Neuron (in vitro differentiated cells): Measurements from ENCODE around the gene MON2.
"Not testable (repeated sequence)": the region's sequence is repeated elsewhere in the genome, so short reads cannot be mapped to it uniquely, and the experiment has no call there.

Experiments used
- H2AFZ ChIP-seq: one replicate; pipeline ENCODE4 v1.6.1; 2013; ENCODE audit warnings: low read depth, mild to moderate bottlenecking, inconsistent platforms, low read length, moderate library complexity
- H3K27me3 ChIP-seq: one replicate; pipeline ENCODE4 v1.6.1; 2013; ENCODE audit warnings: low read length; ENCODE audit not compliant: insufficient read depth
- H3K36me3 ChIP-seq: one replicate; pipeline ENCODE4 v1.6.1; 2013; ENCODE audit warnings: low read length; ENCODE audit not compliant: insufficient read depth
- H3K4me1 ChIP-seq: one replicate; pipeline ENCODE4 v1.6.1; 2013; ENCODE audit warnings: low read length; ENCODE audit not compliant: insufficient read depth
- H3K4me3 ChIP-seq: 2 replicates; pipeline ENCODE4 v1.5.1; 2013; ENCODE audit warnings: mild to moderate bottlenecking, low read length, moderate library complexity
- H3K9me3 ChIP-seq: one replicate; pipeline ENCODE4 v1.6.1; 2013; ENCODE audit warnings: low read length

Gene MON2

DNA sequence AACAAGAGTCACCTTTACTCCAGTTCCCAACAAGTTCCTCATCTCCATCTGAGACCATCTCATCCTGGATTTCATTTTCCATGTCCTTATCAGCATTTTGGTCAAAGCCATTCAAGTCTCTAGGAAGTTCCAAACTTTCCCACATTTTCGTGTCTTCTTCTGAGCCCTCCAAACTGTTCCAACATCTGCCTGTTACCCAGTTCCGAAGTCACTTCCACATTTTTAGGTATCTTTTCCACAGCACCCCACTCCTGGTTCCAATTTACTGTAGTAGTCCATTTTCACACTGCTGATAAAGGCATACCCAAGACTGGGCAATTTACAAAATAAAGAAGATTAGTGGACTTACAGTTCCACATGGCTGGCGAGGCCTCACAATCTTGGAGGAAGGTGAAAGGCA is 47.5 kb downstream of the MON2 start:
- not testable (repeated sequence) for H3K4me1 ChIP-seq, H3K27me3 ChIP-seq, H2AFZ ChIP-seq, H3K4me3 ChIP-seq
- Histone ChIP-seq H3K9me3 (peaks cover 17% of the 10 kb centered on the region), H3K36me3 (peaks cover 47% of the 10 kb centered on the region)

DNA sequence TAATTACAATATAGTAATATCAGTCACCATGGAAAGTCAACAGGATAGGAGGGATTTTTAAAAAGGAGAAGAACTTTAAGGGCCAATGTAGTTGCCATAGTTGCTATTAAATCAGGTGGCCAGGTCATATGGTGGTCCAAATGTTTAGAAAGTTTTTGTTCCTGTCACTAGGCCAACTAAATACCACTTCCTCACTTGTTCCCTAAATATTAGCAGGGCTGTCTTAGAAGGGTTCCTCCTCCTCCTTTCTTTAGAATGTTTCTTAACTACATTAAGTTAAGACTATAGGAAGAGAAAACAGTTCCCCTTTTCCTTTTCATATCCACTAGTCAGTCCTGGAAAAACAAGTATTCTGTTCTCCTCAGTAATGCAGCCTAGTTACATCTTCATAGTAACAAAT is 50.3 kb downstream of the MON2 start:
- Histone ChIP-seq H3K4me3 (no peak overlapping the region), H2AFZ (no peak overlapping the region), H3K4me1 (no peaks in the 10 kb centered on the region), H3K27me3 (no peaks in the 10 kb centered on the region), H3K9me3 (peaks cover 11% of the 10 kb centered on the region), H3K36me3 (peaks cover 27% of the 10 kb centered on the region)

DNA sequence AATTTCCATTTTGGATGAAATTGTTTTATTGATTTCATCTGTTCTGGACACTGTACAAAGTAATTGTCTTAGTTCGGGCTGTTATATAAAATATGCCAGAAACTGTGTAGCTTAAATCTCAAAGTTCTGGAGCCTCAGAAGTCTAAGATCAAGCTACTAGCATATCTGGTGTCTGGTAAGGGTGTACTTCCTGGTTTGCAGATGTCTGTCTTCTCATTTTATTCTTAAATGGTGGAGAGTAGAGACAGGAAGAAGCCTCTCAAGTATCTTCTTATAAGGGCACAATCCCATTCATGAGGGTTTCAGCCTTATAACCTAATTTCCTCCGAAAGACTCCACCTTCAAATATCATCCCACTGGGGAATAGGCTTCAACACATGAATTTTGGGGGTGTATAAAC is 51.3 kb downstream of the MON2 start:
- H3K36me3 ChIP-seq, result peaks cover 21% of the 10 kb centered on the region
- no peak overlapping the region for H2AFZ ChIP-seq
- peaks cover 4% of the 10 kb centered on the region for H3K9me3 ChIP-seq
- no peaks in the 10 kb centered on the region for H3K4me1 ChIP-seq
- H3K4me3 ChIP-seq, result no peak overlapping the region
- H3K27me3 ChIP-seq, result no peaks in the 10 kb centered on the region

DNA sequence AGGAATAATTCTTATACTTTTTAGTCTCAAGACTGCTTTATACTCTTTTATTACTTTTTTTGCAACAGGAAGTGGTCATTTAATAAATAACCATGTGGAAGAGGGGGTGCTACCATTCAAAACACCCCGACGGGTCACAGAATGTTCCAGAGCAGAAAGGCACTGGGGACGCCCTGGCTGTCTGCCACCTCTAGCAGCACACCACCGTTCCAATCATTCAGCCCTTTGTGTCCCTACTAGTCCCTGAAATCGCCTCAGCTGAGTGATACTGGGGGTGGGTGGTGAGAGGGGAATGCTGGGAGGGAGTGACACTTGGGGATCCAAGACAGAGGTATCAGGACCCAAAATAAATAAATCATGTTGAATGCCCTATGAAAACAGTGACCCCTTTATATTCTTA is 52.4 kb downstream of the MON2 start:
- Histone ChIP-seq H3K4me1 (no peaks in the 10 kb centered on the region), H3K4me3 (no peak overlapping the region), H3K27me3 (no peaks in the 10 kb centered on the region), H3K36me3 (peaks cover 22% of the 10 kb centered on the region), H2AFZ (no peak overlapping the region), H3K9me3 (peaks cover 4% of the 10 kb centered on the region)

DNA sequence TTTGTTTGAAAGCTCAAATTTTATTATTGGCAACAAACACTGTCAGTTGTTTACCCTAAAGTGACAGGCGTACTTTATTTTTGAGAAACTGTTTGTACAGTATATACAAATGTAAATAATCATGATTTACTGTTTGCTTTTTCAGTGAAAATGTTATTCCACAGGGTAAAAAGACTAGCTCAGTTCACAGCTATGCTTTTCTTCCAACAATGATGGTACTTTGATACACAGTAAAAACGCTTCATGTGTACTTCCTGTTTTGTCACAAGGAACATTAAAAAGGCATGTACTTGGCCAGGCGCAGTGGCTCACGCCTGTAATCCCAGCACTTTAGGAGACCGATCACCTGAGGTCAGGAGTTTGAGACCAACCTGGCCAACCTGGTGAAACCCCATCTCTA is 53.7 kb downstream of the MON2 start:
- no peak overlapping the region for H3K4me3 ChIP-seq
- peaks cover 26% of the 10 kb centered on the region for H3K36me3 ChIP-seq
- H3K4me1 ChIP-seq, result no peaks in the 10 kb centered on the region
- no peaks in the 10 kb centered on the region for H3K9me3 ChIP-seq
- H2AFZ ChIP-seq, result no peak overlapping the region
- no peaks in the 10 kb centered on the region for H3K27me3 ChIP-seq

DNA sequence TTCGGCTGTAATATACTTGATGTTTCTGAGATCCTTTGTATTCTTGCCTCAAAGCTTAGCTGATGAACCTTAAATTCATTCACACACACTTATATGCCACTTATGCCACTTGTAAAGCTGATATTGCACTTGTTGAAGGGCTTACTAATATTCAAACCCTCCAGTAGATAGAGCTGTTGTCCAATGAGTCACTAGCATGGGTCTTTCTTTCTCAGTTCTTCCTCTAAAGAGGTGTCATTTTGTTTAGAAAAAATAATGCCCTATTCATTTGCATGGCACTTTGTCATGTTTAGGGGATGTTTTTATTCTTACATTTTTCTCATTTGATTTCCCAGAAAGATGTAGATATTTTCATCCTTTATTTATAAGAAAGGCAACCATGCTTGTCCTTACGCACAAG is 56.4 kb downstream of the MON2 start:
- H2AFZ ChIP-seq, result no peak overlapping the region
- H3K36me3 ChIP-seq, result peaks cover 33% of the 10 kb centered on the region
- H3K4me1 ChIP-seq, result no peaks in the 10 kb centered on the region
- no peak overlapping the region for H3K4me3 ChIP-seq
- no peaks in the 10 kb centered on the region for H3K27me3 ChIP-seq
- H3K9me3 ChIP-seq, result no peaks in the 10 kb centered on the region

DNA sequence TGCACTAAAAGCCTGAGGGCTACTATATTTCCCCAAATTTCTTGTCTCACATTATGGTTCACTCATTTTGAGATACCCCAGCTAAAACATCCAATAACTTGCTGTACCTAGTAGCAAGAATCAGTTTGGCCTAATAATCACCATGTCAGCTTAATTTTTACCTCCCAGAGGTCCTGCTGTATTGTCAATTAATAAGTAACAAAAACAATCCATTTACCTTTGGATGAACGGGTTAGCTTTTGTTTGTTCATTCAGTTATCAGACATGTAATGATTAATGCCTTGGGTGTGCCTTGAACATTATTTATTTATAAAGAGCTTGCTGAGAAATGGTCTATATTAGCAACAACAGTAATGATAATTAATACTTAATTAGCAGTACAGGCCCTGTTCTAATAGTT is 57.0 kb downstream of the MON2 start:
- no peaks in the 10 kb centered on the region for H3K9me3 ChIP-seq
- H3K4me3 ChIP-seq, result no peak overlapping the region
- H3K27me3 ChIP-seq, result no peaks in the 10 kb centered on the region
- peaks cover 30% of the 10 kb centered on the region for H3K36me3 ChIP-seq
- H2AFZ ChIP-seq, result no peak overlapping the region
- no peaks in the 10 kb centered on the region for H3K4me1 ChIP-seq

DNA sequence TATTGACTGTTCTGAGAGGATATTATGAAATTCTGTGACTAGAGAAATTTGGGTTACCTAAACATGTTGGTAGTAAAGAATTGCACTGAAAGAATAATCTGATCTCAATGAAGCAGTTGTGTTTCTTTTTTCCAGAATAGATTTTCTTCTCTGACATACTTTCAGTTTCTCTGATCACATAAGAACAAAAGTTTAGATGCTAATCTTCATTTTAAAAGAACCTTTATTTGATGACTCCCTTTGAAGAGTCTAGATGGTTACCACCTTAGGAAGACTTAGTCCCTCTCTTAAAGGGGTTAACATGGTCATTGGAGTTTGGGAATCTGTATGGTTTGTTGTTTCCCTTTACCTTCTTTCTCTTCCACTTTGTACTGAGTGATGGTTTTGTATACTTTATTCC is 58.6 kb downstream of the MON2 start:
- Histone ChIP-seq H3K4me3 (no peak overlapping the region), H3K36me3 (peaks cover 35% of the 10 kb centered on the region), H2AFZ (no peak overlapping the region), H3K4me1 (no peaks in the 10 kb centered on the region), H3K27me3 (no peaks in the 10 kb centered on the region), H3K9me3 (no peaks in the 10 kb centered on the region)

DNA sequence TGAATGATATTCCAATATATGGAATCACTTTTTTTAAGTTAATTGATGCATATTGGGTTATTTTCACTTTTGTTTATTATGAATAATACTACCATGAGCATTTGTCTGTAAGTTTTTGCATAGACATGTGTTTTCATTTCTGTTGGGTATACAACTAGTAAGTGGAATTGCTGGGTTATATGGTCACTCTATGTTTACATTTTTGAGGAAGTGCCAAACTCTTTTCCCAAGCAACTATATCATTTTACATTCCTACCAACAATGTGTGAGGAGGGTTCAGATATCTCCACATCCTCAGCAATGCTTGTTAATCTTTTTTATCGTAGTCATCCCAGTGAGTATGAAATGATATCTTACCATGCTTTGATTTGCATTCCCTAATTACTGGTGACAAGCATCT is 64.0 kb downstream of the MON2 start:
- H3K36me3 ChIP-seq, result peaks cover 40% of the 10 kb centered on the region
- no peak overlapping the region for H2AFZ ChIP-seq
- H3K4me1 ChIP-seq, result no peaks in the 10 kb centered on the region
- peaks cover 2% of the 10 kb centered on the region for H3K9me3 ChIP-seq
- H3K4me3 ChIP-seq, result no peak overlapping the region
- H3K27me3 ChIP-seq, result no peaks in the 10 kb centered on the region

DNA sequence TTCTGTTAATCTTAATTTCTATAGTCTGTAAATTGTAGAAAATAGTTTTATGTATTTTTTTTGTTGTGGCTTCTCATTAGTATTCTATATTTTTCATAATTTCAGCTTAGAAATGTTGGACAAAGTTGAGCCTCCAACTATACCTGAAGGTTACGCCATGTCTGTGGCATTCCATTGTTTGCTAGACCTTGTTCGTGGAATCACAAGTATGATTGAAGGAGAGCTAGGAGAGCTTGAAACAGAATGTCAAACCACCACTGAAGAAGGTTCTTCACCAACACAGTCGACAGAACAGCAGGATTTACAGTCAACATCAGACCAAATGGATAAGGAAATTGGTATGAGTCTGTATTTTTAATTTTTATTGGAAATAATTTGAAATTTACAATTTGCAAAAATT is 65.7 kb downstream of the MON2 start:
- Histone ChIP-seq H3K27me3 (no peaks in the 10 kb centered on the region), H3K4me3 (no peak overlapping the region), H2AFZ (no peak overlapping the region), H3K9me3 (peaks cover 2% of the 10 kb centered on the region), H3K4me1 (no peaks in the 10 kb centered on the region), H3K36me3 (peaks cover 42% of the 10 kb centered on the region)

DNA sequence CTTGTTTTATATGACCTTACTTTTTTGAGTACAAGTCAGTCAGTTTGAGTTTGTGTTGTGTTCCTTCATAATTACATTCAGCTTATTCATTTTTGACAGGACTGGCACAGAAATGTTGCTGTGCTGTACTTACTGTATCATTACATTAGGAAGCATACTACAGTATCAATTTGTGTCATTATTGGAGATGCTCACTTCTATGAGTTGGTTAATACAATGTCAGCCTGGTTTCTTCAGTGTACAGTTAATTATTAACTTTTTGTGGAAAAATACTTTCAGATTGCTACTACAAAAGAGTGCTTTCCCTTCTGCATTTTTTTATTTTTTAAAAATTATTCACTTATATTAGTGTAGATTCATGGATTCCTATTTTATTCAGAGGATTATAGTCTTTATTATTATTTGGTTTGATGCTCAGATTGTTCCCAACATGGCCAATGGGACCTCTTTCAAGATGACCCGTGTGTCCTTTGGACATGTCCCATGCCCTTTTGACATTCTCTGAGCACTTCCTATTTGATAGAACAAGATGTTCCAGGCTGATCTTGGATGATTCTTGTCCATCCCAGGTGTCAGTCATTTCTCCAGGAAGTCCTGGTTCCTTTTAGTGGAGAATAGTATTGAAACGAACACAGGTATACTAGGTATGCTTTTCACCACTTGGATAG is 66.6 kb downstream of the MON2 start:
- Histone ChIP-seq H3K4me3 (no peak overlapping the region), H3K9me3 (peaks cover 2% of the 10 kb centered on the region), H3K27me3 (no peaks in the 10 kb centered on the region), H3K36me3 (peaks cover 50% of the 10 kb centered on the region), H3K4me1 (no peaks in the 10 kb centered on the region), H2AFZ (no peak overlapping the region)

DNA sequence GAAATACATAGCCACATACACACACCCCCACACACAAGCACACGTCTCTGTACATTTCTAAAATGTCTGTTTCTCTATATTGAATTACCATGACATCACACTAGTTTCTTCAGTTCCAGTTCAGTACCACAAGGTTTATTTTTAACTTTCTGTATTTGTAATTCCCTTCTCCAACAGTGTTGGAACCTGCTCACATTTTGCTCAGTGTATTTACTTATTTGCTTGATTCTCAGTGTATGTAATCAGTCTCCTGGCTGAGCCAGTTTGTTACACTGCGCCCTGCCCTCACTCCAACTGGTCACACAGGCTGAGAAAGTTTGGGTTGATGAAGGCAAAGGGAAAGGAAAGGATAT is 67.1 kb downstream of the MON2 start:
- H3K4me3 ChIP-seq, result no peak overlapping the region
- no peaks in the 10 kb centered on the region for H3K4me1 ChIP-seq
- peaks cover 2% of the 10 kb centered on the region for H3K9me3 ChIP-seq
- no peaks in the 10 kb centered on the region for H3K27me3 ChIP-seq
- H2AFZ ChIP-seq, result no peak overlapping the region
- H3K36me3 ChIP-seq, result peaks cover 52% of the 10 kb centered on the region

DNA sequence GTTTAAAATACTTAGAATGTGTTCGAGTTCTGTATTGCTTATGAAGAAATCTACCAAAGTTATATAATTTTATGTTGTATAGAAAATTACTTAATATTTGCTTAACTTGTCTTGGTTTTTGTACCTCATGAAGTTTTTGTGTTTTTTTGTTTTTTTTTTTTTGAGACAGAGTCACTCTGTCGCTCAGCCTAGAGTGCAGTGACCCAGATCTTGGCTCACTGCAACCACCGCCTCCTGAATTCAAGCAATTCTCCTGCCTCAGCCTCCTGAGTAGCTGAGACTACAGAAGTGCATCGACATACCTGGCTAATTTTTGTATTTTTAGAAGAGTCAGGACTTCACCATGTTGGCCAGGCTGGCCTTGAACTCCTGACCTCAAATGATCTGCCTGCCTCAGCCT is 69.9 kb downstream of the MON2 start:
- Histone ChIP-seq H3K27me3 (no peaks in the 10 kb centered on the region), H3K4me3 (no peak overlapping the region), H3K9me3 (no peaks in the 10 kb centered on the region), H2AFZ (no peak overlapping the region), H3K4me1 (no peaks in the 10 kb centered on the region), H3K36me3 (peaks cover 57% of the 10 kb centered on the region)

DNA sequence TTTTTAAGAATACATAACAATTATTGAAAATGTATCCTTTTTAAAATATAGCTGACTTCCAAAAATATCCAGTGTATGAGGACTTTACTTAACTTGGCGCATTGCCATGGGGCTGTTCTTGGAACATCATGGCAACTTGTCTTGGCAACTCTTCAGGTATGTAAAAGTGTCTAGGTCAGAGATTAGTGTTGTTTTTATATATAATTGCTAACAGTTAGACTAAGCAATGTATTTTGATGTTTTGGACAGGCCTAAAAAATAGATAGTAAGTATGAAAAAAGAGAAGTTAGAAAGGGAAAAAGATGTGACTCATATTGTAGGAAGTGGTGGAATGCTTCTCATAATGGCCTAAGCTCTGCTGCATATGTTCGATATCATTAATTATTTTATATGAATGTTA is 70.9 kb downstream of the MON2 start:
- Histone ChIP-seq H3K9me3 (no peaks in the 10 kb centered on the region), H3K27me3 (no peaks in the 10 kb centered on the region), H3K36me3 (peaks cover 54% of the 10 kb centered on the region), H3K4me3 (no peak overlapping the region), H3K4me1 (no peaks in the 10 kb centered on the region), H2AFZ (no peak overlapping the region)
